ENCODE results near the gene WDR47.

The WDR47 gene

GRCh38 chr1:109050228-109050995 is 8.5 kb upstream of the WDR47 start:
- Histone ChIP-seq H3F3A (ENCODE audit: low read depth) (no peaks in the 10 kb centered on the region), H3K9me3 (ENCODE audit: insufficient read depth, low read depth, low read length) (no peaks in the 10 kb centered on the region), H3K4me3 (ENCODE audit: low read length, poor library complexity, severe bottlenecking) (no peak overlapping the region), H3K9ac (ENCODE audit: low read depth, low read length, poor library complexity, severe bottlenecking) (no peak overlapping the region), H3K9me2 (replicated peaks; ENCODE audit: low read depth, low read length) (no peaks in the 10 kb centered on the region), H2AFZ (ENCODE audit: low read length) (no peak overlapping the region), H3K27me3 (ENCODE audit: insufficient read depth, low read length, poor library complexity, severe bottlenecking) (no peaks in the 10 kb centered on the region), H4K20me1 (ENCODE audit: insufficient read depth, low read length, poor library complexity, severe bottlenecking) (no peaks in the 10 kb centered on the region), H3K4me2 (ENCODE audit: low read depth, low read length, poor library complexity, severe bottlenecking) (no peak overlapping the region), H3K36me3 (ENCODE audit: insufficient read depth, low read length) (no peaks in the 10 kb centered on the region), H3K4me1 (ENCODE audit: insufficient read depth, low read length, poor library complexity, severe bottlenecking) (no peaks in the 10 kb centered on the region), H3K79me2 (ENCODE audit: insufficient read depth, low read length) (no peaks in the 10 kb centered on the region)
- TF ChIP-seq EZH2phosphoT487 (IDR thresholded peaks at IDR 0.05; ENCODE audit: borderline replicate concordance): no peak

DNA sequence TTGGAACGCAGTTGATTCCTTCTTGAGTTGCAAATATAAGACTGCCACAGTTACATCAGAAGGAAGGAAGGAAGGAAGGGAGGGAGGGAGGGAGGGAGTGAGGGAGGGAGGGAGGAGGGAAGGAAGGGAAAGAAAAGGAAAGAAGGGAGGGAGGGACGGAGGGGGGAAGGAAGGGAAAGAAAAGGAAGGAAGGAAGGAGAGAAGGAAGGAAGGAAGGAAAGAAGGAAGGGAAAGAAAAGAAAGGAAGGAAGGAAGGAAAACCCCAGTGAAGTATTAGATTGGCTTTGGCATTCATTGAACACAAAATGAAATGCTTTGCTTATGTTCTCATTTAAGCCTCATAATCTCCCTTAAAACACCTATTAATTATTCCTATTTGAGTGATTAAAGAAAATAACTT is 6.4 kb upstream of the WDR47 start:
- no peaks in the 10 kb centered on the region for H3K36me3 ChIP-seq (ENCODE audit: insufficient read depth, low read length)
- no peaks in the 10 kb centered on the region for H3K79me2 ChIP-seq (ENCODE audit: insufficient read depth, low read length)
- no peaks in the 10 kb centered on the region for H3K4me1 ChIP-seq (ENCODE audit: insufficient read depth, low read length, poor library complexity, severe bottlenecking)
- no peaks in the 10 kb centered on the region for H4K20me1 ChIP-seq (ENCODE audit: insufficient read depth, low read length, poor library complexity, severe bottlenecking)
- H3K4me2 ChIP-seq (ENCODE audit: low read depth, low read length, poor library complexity, severe bottlenecking): no peak overlapping the region
- no peak overlapping the region for H3K4me3 ChIP-seq (ENCODE audit: low read length, poor library complexity, severe bottlenecking)
- H3F3A ChIP-seq (ENCODE audit: low read depth): no peaks in the 10 kb centered on the region
- no peak for TF ChIP-seq EZH2phosphoT487 (IDR thresholded peaks at IDR 0.05; ENCODE audit: borderline replicate concordance)
- no peaks in the 10 kb centered on the region for H3K27me3 ChIP-seq (ENCODE audit: insufficient read depth, low read length, poor library complexity, severe bottlenecking)
- no peak overlapping the region for H3K9ac ChIP-seq (ENCODE audit: low read depth, low read length, poor library complexity, severe bottlenecking)
- no peak overlapping the region for H2AFZ ChIP-seq (ENCODE audit: low read length)
- H3K9me3 ChIP-seq (ENCODE audit: insufficient read depth, low read depth, low read length): no peaks in the 10 kb centered on the region
- H3K9me2 ChIP-seq (replicated peaks; ENCODE audit: low read depth, low read length): no peaks in the 10 kb centered on the region

- no peaks in the 10 kb centered on the region for H3K9me3 ChIP-seq (ENCODE audit: insufficient read depth, low read depth, low read length)
- no peak overlapping the region for H2AFZ ChIP-seq (ENCODE audit: low read length)
- H3K4me1 ChIP-seq (ENCODE audit: insufficient read depth, low read length, poor library complexity, severe bottlenecking): peaks cover 4% of the 10 kb centered on the region
- TF ChIP-seq CTCF (conservative IDR thresholded peaks at IDR 0.05; ENCODE audit: low read length): no peak
- H3K4me2 ChIP-seq (ENCODE audit: low read depth, low read length, poor library complexity, severe bottlenecking): no peak overlapping the region
- H4K20me1 ChIP-seq (ENCODE audit: insufficient read depth, low read length, poor library complexity, severe bottlenecking): no peaks in the 10 kb centered on the region
- no peaks in the 10 kb centered on the region for H3F3A ChIP-seq (ENCODE audit: low read depth)
- no peaks in the 10 kb centered on the region for H3K79me2 ChIP-seq (ENCODE audit: insufficient read depth, low read length)
- no peaks in the 10 kb centered on the region for H3K27me3 ChIP-seq (ENCODE audit: insufficient read depth, low read length, poor library complexity, severe bottlenecking)
- no peaks in the 10 kb centered on the region for H3K9me2 ChIP-seq (replicated peaks; ENCODE audit: low read depth, low read length)
- no peak overlapping the region for H3K4me3 ChIP-seq (ENCODE audit: low read length, poor library complexity, severe bottlenecking)
- no peak overlapping the region for H3K9ac ChIP-seq (ENCODE audit: low read depth, low read length, poor library complexity, severe bottlenecking)
- H3K36me3 ChIP-seq (ENCODE audit: insufficient read depth, low read length): no peaks in the 10 kb centered on the region
These were observed 5.4 kb upstream of the WDR47 start for GRCh38 chr1:109047339-109047738.

GRCh38 chr1:109046671-109047070 is 4.8 kb upstream of the WDR47 start:
- no peaks in the 10 kb centered on the region for H3K9me3 ChIP-seq (ENCODE audit: insufficient read depth, low read depth, low read length)
- no peaks in the 10 kb centered on the region for H3K27me3 ChIP-seq (ENCODE audit: insufficient read depth, low read length, poor library complexity, severe bottlenecking)
- H3K4me2 ChIP-seq (ENCODE audit: low read depth, low read length, poor library complexity, severe bottlenecking): no peak overlapping the region
- no peaks in the 10 kb centered on the region for H3K79me2 ChIP-seq (ENCODE audit: insufficient read depth, low read length)
- H3F3A ChIP-seq (ENCODE audit: low read depth): no peaks in the 10 kb centered on the region
- no peaks in the 10 kb centered on the region for H4K20me1 ChIP-seq (ENCODE audit: insufficient read depth, low read length, poor library complexity, severe bottlenecking)
- TF ChIP-seq EZH2phosphoT487 (IDR thresholded peaks at IDR 0.05; ENCODE audit: borderline replicate concordance) (no peak), CTCF (conservative IDR thresholded peaks at IDR 0.05; ENCODE audit: low read length) (no peak)
- no peaks in the 10 kb centered on the region for H3K36me3 ChIP-seq (ENCODE audit: insufficient read depth, low read length)
- no peak overlapping the region for H2AFZ ChIP-seq (ENCODE audit: low read length)
- H3K4me1 ChIP-seq (ENCODE audit: insufficient read depth, low read length, poor library complexity, severe bottlenecking): peaks cover 5% of the 10 kb centered on the region
- H3K9ac ChIP-seq (ENCODE audit: low read depth, low read length, poor library complexity, severe bottlenecking): no peak overlapping the region
- no peaks in the 10 kb centered on the region for H3K9me2 ChIP-seq (replicated peaks; ENCODE audit: low read depth, low read length)
- no peak overlapping the region for H3K4me3 ChIP-seq (ENCODE audit: low read length, poor library complexity, severe bottlenecking)

Measured in Loucy (cell line).